Activated T-helper 17 cell treated with anti-CD3 and anti-CD28 coated beads, Interleukin-2, amount 50 U/mL, for 72 hours (primary cell): ENCODE results near the gene PARP8. TPM values are rescaled to one million over a fixed set of nuclear protein-coding genes. Genes with fewer than 3 reads are reported as not detected.
A peak's percentile ranks its signal among the peaks of the same experiment; 100 is the strongest.

Source experiments
- ATAC-seq: fragments of 150-1000 bp; cut with Tn5 transposase; replicated peaks from 2 replicates; pipeline ENCODE4 v1.10.0; 2021; ENCODE audit warnings: mild to moderate bottlenecking, moderate library complexity
- H3K27ac Mint-ChIP-seq: one replicate; pipeline ENCODE4 v1.8.0; 2022; ENCODE audit warnings: mixed read lengths
- H3K27me3 Mint-ChIP-seq: one replicate; pipeline ENCODE4 v1.8.0; 2022; ENCODE audit warnings: mixed read lengths
- H3K36me3 Mint-ChIP-seq: one replicate; pipeline ENCODE4 v1.8.0; 2022; ENCODE audit warnings: low read depth, mild to moderate bottlenecking, mixed read lengths
- H3K4me1 Mint-ChIP-seq: one replicate; pipeline ENCODE4 v1.8.0; 2022; ENCODE audit warnings: mixed read lengths
- H3K4me3 Mint-ChIP-seq: one replicate; pipeline ENCODE4 v1.8.0; 2022; ENCODE audit warnings: mild to moderate bottlenecking, mixed read lengths
- H3K9me3 Mint-ChIP-seq: one replicate; pipeline ENCODE4 v1.8.0; 2022; ENCODE audit warnings: mixed read lengths
- total RNA-seq, 2 donors: library from RNA; stranded (reverse); gene quantifications; one replicate each; pipeline ENCODE4 v1.2.3, GENCODE V29; 2022

PARP8 gene
- total RNA-seq, 2 donors from 2014 or later: 32.4 to 57.2 TPM

GRCh38 chr5:50726475-50727148 is 60.2 kb downstream of the PARP8 start:
- Mint-ChIP-seq H3K9me3 (no peaks in the 10 kb centered on the region), H3K27ac (peak overlapping the region; percentile 87), H3K4me1 (peaks cover 32% of the 10 kb centered on the region), H3K27me3 (no peaks in the 10 kb centered on the region), H3K36me3 (no peaks in the 10 kb centered on the region), H3K4me3 (peak overlapping the region; percentile 73)
- peak; percentile 68 for ATAC-seq

- Mint-ChIP-seq H3K4me3 (peak overlapping the region; percentile 73), H3K4me1 (peaks cover 32% of the 10 kb centered on the region)
- ATAC-seq: peak; percentile 90
Measured at GRCh38 chr5:50727149-50727496, 60.7 kb downstream of the PARP8 start.

GRCh38 chr5:50727845-50728244 is 61.4 kb downstream of the PARP8 start:
- H3K27ac Mint-ChIP-seq: peak overlapping the region; percentile 87
- peaks cover 26% of the 10 kb centered on the region for H3K4me1 Mint-ChIP-seq

More at GRCh38 chr5:50727149-50727496, 60.7 kb downstream of the PARP8 start:
- H3K27ac Mint-ChIP-seq: peak overlapping the region; percentile 87
- H3K9me3 Mint-ChIP-seq: no peaks in the 10 kb centered on the region
- no peaks in the 10 kb centered on the region for H3K27me3 Mint-ChIP-seq
- H3K36me3 Mint-ChIP-seq: no peaks in the 10 kb centered on the region

GRCh38 chr5:50730336-50730735 is 63.9 kb downstream of the PARP8 start:
- no peaks in the 10 kb centered on the region for H3K36me3 Mint-ChIP-seq
- no peak for ATAC-seq
- peaks cover 28% of the 10 kb centered on the region for H3K4me1 Mint-ChIP-seq
- H3K27me3 Mint-ChIP-seq: no peaks in the 10 kb centered on the region
- H3K4me3 Mint-ChIP-seq: peak overlapping the region; percentile 27
- no peak overlapping the region for H3K27ac Mint-ChIP-seq
- H3K9me3 Mint-ChIP-seq: no peaks in the 10 kb centered on the region

More at GRCh38 chr5:50727845-50728244, 61.4 kb downstream of the PARP8 start:
- no peak for ATAC-seq
- no peaks in the 10 kb centered on the region for H3K36me3 Mint-ChIP-seq
- peak overlapping the region; percentile 73 for H3K4me3 Mint-ChIP-seq
- no peaks in the 10 kb centered on the region for H3K9me3 Mint-ChIP-seq
- H3K27me3 Mint-ChIP-seq: no peaks in the 10 kb centered on the region

GRCh38 chr5:50730841-50731240 is 64.4 kb downstream of the PARP8 start:
- Mint-ChIP-seq H3K9me3 (no peaks in the 10 kb centered on the region), H3K4me3 (no peak overlapping the region), H3K27me3 (no peaks in the 10 kb centered on the region), H3K27ac (no peak overlapping the region), H3K36me3 (no peaks in the 10 kb centered on the region), H3K4me1 (peaks cover 29% of the 10 kb centered on the region)
- ATAC-seq: no peak

GRCh38 chr5:50733741-50734140 is 67.3 kb downstream of the PARP8 start:
- Mint-ChIP-seq H3K27me3 (no peaks in the 10 kb centered on the region), H3K4me1 (peaks cover 21% of the 10 kb centered on the region), H3K36me3 (no peaks in the 10 kb centered on the region), H3K27ac (peak overlapping the region; percentile 47), H3K9me3 (no peaks in the 10 kb centered on the region), H3K4me3 (peak overlapping the region; percentile 7)
- no peak for ATAC-seq

- ATAC-seq: no peak
- no peaks in the 10 kb centered on the region for H3K27me3 Mint-ChIP-seq
- no peak overlapping the region for H3K27ac Mint-ChIP-seq
- no peak overlapping the region for H3K4me3 Mint-ChIP-seq
- peaks cover 5% of the 10 kb centered on the region for H3K36me3 Mint-ChIP-seq
- H3K9me3 Mint-ChIP-seq: peaks cover 3% of the 10 kb centered on the region
- H3K4me1 Mint-ChIP-seq: peaks cover 34% of the 10 kb centered on the region
Measured at GRCh38 chr5:50738864-50739263, 72.4 kb downstream of the PARP8 start.

GRCh38 chr5:50740832-50741231 is 74.4 kb downstream of the PARP8 start:
- no peak overlapping the region for H3K4me3 Mint-ChIP-seq
- peaks cover 3% of the 10 kb centered on the region for H3K9me3 Mint-ChIP-seq
- ATAC-seq: no peak
- peaks cover 42% of the 10 kb centered on the region for H3K4me1 Mint-ChIP-seq
- no peaks in the 10 kb centered on the region for H3K27me3 Mint-ChIP-seq
- no peak overlapping the region for H3K27ac Mint-ChIP-seq
- peaks cover 5% of the 10 kb centered on the region for H3K36me3 Mint-ChIP-seq

GRCh38 chr5:50744776-50745175 is 78.3 kb downstream of the PARP8 start:
- Mint-ChIP-seq H3K4me1 (peaks cover 63% of the 10 kb centered on the region), H3K9me3 (peaks cover 3% of the 10 kb centered on the region), H3K27ac (peak overlapping the region; percentile 70), H3K4me3 (peak overlapping the region; percentile 83), H3K36me3 (peaks cover 5% of the 10 kb centered on the region), H3K27me3 (no peaks in the 10 kb centered on the region)
- peak; percentile 79 for ATAC-seq

GRCh38 chr5:50745221-50745910 is 78.9 kb downstream of the PARP8 start:
- H3K4me3 Mint-ChIP-seq: peak overlapping the region; percentile 83
- peak overlapping the region; percentile 70 for H3K27ac Mint-ChIP-seq
- ATAC-seq: peak; percentile 24
- H3K4me1 Mint-ChIP-seq: peaks cover 58% of the 10 kb centered on the region
- no peaks in the 10 kb centered on the region for H3K9me3 Mint-ChIP-seq
- no peaks in the 10 kb centered on the region for H3K27me3 Mint-ChIP-seq
- H3K36me3 Mint-ChIP-seq: no peaks in the 10 kb centered on the region

- Mint-ChIP-seq H3K9me3 (no peaks in the 10 kb centered on the region), H3K27ac (peak overlapping the region; percentile 87), H3K4me1 (peaks cover 43% of the 10 kb centered on the region), H3K4me3 (peak overlapping the region; percentile 68), H3K27me3 (no peaks in the 10 kb centered on the region), H3K36me3 (peaks cover 11% of the 10 kb centered on the region)
- peak; percentile 40 for ATAC-seq
Measured at GRCh38 chr5:50749181-50749580, 82.7 kb downstream of the PARP8 start.

GRCh38 chr5:50749873-50750272 is 83.4 kb downstream of the PARP8 start:
- peak overlapping the region; percentile 87 for H3K27ac Mint-ChIP-seq
- peaks cover 15% of the 10 kb centered on the region for H3K36me3 Mint-ChIP-seq
- peaks cover 36% of the 10 kb centered on the region for H3K4me1 Mint-ChIP-seq
- no peaks in the 10 kb centered on the region for H3K9me3 Mint-ChIP-seq
- no peak for ATAC-seq
- H3K4me3 Mint-ChIP-seq: peak overlapping the region; percentile 68
- H3K27me3 Mint-ChIP-seq: no peaks in the 10 kb centered on the region

- peaks cover 35% of the 10 kb centered on the region for H3K4me1 Mint-ChIP-seq
- peak overlapping the region; percentile 65 for H3K4me3 Mint-ChIP-seq
- H3K36me3 Mint-ChIP-seq: peaks cover 28% of the 10 kb centered on the region
- H3K27ac Mint-ChIP-seq: peak overlapping the region; percentile 70
- peak; percentile 91 for ATAC-seq
- no peaks in the 10 kb centered on the region for H3K27me3 Mint-ChIP-seq
- no peaks in the 10 kb centered on the region for H3K9me3 Mint-ChIP-seq
Measured at GRCh38 chr5:50751064-50751657, 84.7 kb downstream of the PARP8 start.

GRCh38 chr5:50752800-50753199 is 86.4 kb downstream of the PARP8 start:
- Mint-ChIP-seq H3K9me3 (no peaks in the 10 kb centered on the region), H3K27ac (no peak overlapping the region), H3K4me1 (peaks cover 30% of the 10 kb centered on the region), H3K4me3 (no peak overlapping the region), H3K36me3 (peaks cover 34% of the 10 kb centered on the region), H3K27me3 (no peaks in the 10 kb centered on the region)
- no peak for ATAC-seq
